LHCN-M2 (cell line): ENCODE data around the gene CDCA5. TPM values are rescaled to one million over a fixed set of nuclear protein-coding genes. Genes with fewer than 3 reads are reported as not detected.

Experiments
- DNase-seq: peaks from one replicate; pipeline ENCODE4 v3.0.0-alpha.2; 2012; ENCODE audit warnings: low read depth
- polyA plus RNA-seq: library from polyadenylated mRNA; unstranded; fragments of >200 nt; gene quantifications from one replicate; pipeline ENCODE4 v1.2.1, GENCODE V29; 2012; ENCODE audit warnings: missing spikeins
- total RNA-seq: library from RNA; depleted of rRNA; stranded (reverse); fragments of >200 nt; gene quantifications from 2 replicates; pipeline ENCODE4 v1.2.3, GENCODE V29; 2014; rRNA removed

Gene CDCA5
- total RNA-seq = 48.0 and 62.1 TPM in 2 replicates
- polyA plus RNA-seq = 25.4 TPM

- peak; percentile 94 for DNase-seq
Observed at GRCh38 chr11:65083834-65084597, at the start of gene CDCA5, which contains the start of gene ZFPL1. TSS of gene CDCA5 (minus strand) at chr11:65084040. CDS start at chr11:65083978, 62 bp downstream. TSS of gene ZFPL1 (plus strand) at chr11:65084222. CDS start at chr11:65084699, 477 bp downstream.

- no peak for DNase-seq
Observed at GRCh38 chr11:65132988-65133700, 49.3 kb upstream of the CDCA5 start.

GRCh38 chr11:65132238-65132987 is 48.6 kb upstream of the CDCA5 start:
- no peak for DNase-seq

- no peak for DNase-seq
Observed at GRCh38 chr11:65131895-65132237, 48.0 kb upstream of the CDCA5 start.

GRCh38 chr11:65131417-65131776 is 47.6 kb upstream of the CDCA5 start:
- DNase-seq = no peak

GRCh38 chr11:65130631-65131416 is 47.0 kb upstream of the CDCA5 start:
- DNase-seq = no peak

GRCh38 chr11:65129649-65130441 is 46.0 kb upstream of the CDCA5 start:
- no peak for DNase-seq

- no peak for DNase-seq
Observed at GRCh38 chr11:65128182-65129145, 44.6 kb upstream of the CDCA5 start.

- DNase-seq = no peak
Observed at GRCh38 chr11:65127473-65128181, 43.8 kb upstream of the CDCA5 start.

GRCh38 chr11:65126624-65127274 is 42.9 kb upstream of the CDCA5 start:
- no peak for DNase-seq

- no peak for DNase-seq
Observed at GRCh38 chr11:65125197-65126056, 41.6 kb upstream of the CDCA5 start.

GRCh38 chr11:65124480-65125196 is 40.8 kb upstream of the CDCA5 start:
- DNase-seq = no peak

- peak; percentile 93 for DNase-seq
Observed at GRCh38 chr11:65121865-65122696, 38.2 kb upstream of the CDCA5 start, which contains the start of the genes FAU and MRPL49. TSS of gene FAU (minus strand) at chr11:65122134. CDS start at chr11:65121813, 321 bp downstream. TSS of gene MRPL49 (plus strand) at chr11:65122321. CDS start at chr11:65122347, 26 bp downstream.

- no peak for DNase-seq
Observed at GRCh38 chr11:65121447-65121864, 37.6 kb upstream of the CDCA5 start.

- DNase-seq = no peak
Observed at GRCh38 chr11:65120831-65121230, 37.0 kb upstream of the CDCA5 start.

- DNase-seq = no peak
Observed at GRCh38 chr11:65119670-65119995, 35.8 kb upstream of the CDCA5 start.
